ENCODE measurements around the gene NSD1. TPM values are rescaled to one million over a fixed set of nuclear protein-coding genes. Genes with fewer than 3 reads are reported as not detected.
A peak's percentile ranks its signal among the peaks of the same experiment; 100 is the strongest.

NSD1 gene
- total RNA-seq, 1 experiment from 2014 or later: 43.4 TPM

- no peak overlapping the region for H3K4me3 ChIP-seq (ENCODE audit: insufficient read depth, low read depth, low read length)
- no peaks in the 10 kb centered on the region; the same call in 1 of the 2 replicates for H3K36me3 ChIP-seq (replicated peaks; ENCODE audit: control insufficient read depth, insufficient read depth, low read length)
- no peaks in the 10 kb centered on the region for H3K27me3 ChIP-seq (ENCODE audit: control insufficient read depth, insufficient read depth, low read length)
- peak; percentile 56 for DNase-seq
Measured at GRCh38 chr5:177327539-177328522, 194.3 kb downstream of the NSD1 start.

- Histone ChIP-seq H3K4me3 (ENCODE audit: insufficient read depth, low read depth, low read length) (no peak overlapping the region), H3K36me3 (replicated peaks; ENCODE audit: control insufficient read depth, insufficient read depth, low read length) (peaks cover 4% of the 10 kb centered on the region), H3K27me3 (ENCODE audit: control insufficient read depth, insufficient read depth, low read length) (no peaks in the 10 kb centered on the region)
- DNase-seq: peak; percentile 20
Measured at GRCh38 chr5:177328545-177329231, 195.1 kb downstream of the NSD1 start.

- H3K27me3 ChIP-seq (ENCODE audit: control insufficient read depth, insufficient read depth, low read length): no peaks in the 10 kb centered on the region
- DNase-seq: peak; percentile 14
- H3K4me3 ChIP-seq (ENCODE audit: insufficient read depth, low read depth, low read length): no peak overlapping the region
- H3K36me3 ChIP-seq (replicated peaks; ENCODE audit: control insufficient read depth, insufficient read depth, low read length): peaks cover 13% of the 10 kb centered on the region
Measured at GRCh38 chr5:177329883-177330282, 196.3 kb downstream of the NSD1 start.

- H3K27me3 ChIP-seq (ENCODE audit: control insufficient read depth, insufficient read depth, low read length): no peaks in the 10 kb centered on the region
- DNase-seq: no peak
- H3K4me3 ChIP-seq (ENCODE audit: insufficient read depth, low read depth, low read length): no peak overlapping the region
- peaks cover 17% of the 10 kb centered on the region for H3K36me3 ChIP-seq (replicated peaks; ENCODE audit: control insufficient read depth, insufficient read depth, low read length)
Measured at GRCh38 chr5:177330991-177331842, 197.6 kb downstream of the NSD1 start.

DNA sequence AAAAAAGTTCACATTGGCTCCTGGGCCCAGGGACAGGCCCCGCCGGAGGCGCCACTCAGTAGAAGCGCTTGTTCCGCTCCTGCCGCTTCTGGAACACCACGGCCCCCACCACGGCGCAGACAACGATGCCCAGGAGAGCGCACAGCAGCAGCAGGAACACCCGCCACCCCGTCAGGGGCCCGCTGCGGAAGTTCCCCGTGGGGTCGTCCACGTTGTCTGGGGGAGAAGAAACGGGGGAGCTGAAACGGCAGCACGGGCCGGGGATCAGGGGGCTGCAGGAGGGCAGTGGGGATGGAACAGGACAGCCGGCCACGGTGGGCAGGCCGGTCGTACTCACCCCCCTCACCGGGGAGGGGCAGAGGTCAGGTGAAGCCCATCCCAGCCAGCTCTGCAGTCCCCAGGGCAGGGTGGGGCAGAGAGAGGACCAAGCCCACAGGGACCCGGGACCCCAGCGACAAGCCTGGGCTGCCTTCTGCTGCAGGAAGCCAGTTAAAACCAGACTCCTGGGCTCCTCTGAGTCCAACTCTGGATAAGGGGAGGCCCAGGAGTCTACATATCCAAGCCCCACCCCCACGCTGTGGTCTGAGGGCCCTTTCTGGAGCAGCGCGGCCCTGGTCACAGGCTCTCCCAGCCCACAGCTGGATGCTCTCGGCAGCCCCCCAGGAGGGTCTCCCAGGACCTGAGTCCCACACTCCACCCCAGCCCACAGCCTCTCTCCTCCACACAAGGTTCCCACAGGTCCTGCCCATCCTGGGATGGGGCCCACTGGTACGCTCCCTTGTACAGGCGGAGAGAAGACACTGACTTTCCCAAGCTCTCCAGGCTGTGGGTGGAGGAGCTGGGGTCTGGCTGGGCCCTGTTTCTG lies 198.7 kb downstream of the NSD1 start:
- DNase-seq: no peak
- H3K36me3 ChIP-seq (replicated peaks; ENCODE audit: control insufficient read depth, insufficient read depth, low read length): peaks cover 19% of the 10 kb centered on the region
- no peak overlapping the region for H3K4me3 ChIP-seq (ENCODE audit: insufficient read depth, low read depth, low read length)
- H3K27me3 ChIP-seq (ENCODE audit: control insufficient read depth, insufficient read depth, low read length): no peaks in the 10 kb centered on the region

GRCh38 chr5:177332896-177333260 lies 199.3 kb downstream of the NSD1 start:
- DNase-seq: peak; percentile 44
- Histone ChIP-seq H3K4me3 (ENCODE audit: insufficient read depth, low read depth, low read length) (no peak overlapping the region), H3K27me3 (ENCODE audit: control insufficient read depth, insufficient read depth, low read length) (no peaks in the 10 kb centered on the region)

GRCh38 chr5:177333420-177334154 lies 200.0 kb downstream of the NSD1 start:
- Histone ChIP-seq H3K36me3 (replicated peaks; ENCODE audit: control insufficient read depth, insufficient read depth, low read length) (peaks cover 20% of the 10 kb centered on the region), H3K27me3 (ENCODE audit: control insufficient read depth, insufficient read depth, low read length) (no peaks in the 10 kb centered on the region), H3K4me3 (ENCODE audit: insufficient read depth, low read depth, low read length) (no peak overlapping the region)
- DNase-seq: peak; percentile 16

More at GRCh38 chr5:177332896-177333260, 199.3 kb downstream of the NSD1 start:
- H3K36me3 ChIP-seq (replicated peaks; ENCODE audit: control insufficient read depth, insufficient read depth, low read length): peaks cover 19% of the 10 kb centered on the region

DNA sequence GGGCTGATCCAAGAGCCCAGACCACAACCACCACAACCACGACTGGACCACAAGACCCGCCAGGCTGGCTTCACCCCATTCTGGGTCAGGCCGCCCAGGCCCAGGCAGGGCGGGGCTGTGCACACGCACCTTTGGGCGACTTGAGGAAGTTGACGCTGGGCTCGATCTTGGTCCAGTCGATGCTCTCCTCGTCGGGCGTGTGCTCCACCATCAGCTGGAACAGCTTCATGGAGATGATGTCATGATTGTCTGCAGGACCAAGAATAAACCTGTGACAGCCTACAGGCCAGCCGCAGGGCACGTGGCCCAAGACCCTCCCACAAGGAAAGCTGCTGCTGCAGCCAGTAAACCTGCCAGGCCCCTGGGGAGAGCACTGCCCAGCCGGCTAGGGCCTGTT lies 200.6 kb downstream of the NSD1 start:
- Histone ChIP-seq H3K36me3 (replicated peaks; ENCODE audit: control insufficient read depth, insufficient read depth, low read length) (peaks cover 20% of the 10 kb centered on the region), H3K27me3 (ENCODE audit: control insufficient read depth, insufficient read depth, low read length) (no peaks in the 10 kb centered on the region)
- DNase-seq: no peak

DNA sequence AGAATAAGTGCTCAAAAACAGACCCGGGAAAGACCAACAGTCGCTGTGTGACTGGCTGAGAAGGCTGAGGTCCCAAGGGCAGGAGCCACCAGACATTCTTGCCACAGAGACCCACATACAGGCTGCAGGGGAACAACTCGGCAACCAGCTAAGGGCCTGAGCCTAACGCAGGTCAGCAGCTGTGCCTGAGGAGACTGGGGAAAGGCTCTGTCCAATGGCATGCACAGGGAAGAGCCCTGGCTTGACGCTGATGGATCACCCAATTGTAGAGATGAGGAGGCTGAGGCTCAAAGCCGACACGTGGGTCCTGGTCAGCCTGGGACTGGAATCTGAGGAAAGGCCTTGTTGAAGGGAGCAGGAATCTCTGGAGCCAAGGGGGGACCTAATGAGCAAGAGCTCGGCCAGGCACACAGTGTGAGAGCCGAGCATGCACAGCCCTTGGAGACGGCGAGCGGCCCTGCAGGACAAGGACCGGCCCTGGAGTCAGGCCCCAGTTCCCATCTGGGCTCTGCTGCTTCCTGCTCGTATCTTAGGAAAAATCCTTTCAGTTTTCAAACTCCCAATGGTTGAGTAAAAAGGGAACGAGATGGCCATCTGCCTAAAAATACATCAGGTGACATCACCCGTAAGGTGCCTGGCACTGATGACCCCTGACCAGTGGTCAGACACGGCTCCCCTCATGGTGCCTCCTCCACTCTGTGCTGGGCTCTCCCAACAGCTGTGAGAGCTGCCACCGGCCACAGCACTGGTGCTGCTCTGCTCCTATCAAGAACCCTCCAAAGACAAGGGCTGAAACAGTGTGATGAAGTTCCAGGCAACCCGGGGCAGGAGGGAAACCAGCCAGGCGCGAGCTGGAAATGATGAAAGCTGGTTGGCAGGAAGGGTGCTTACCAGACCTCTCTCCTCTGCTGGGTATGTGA lies 201.5 kb downstream of the NSD1 start:
- no peak for DNase-seq
- no peaks in the 10 kb centered on the region for H3K27me3 ChIP-seq (ENCODE audit: control insufficient read depth, insufficient read depth, low read length)
- H3K4me3 ChIP-seq (ENCODE audit: insufficient read depth, low read depth, low read length): no peak overlapping the region
- peaks cover 20% of the 10 kb centered on the region for H3K36me3 ChIP-seq (replicated peaks; ENCODE audit: control insufficient read depth, insufficient read depth, low read length)

More for the DNA sequence above, 200.6 kb downstream of the NSD1 start:
- no peak overlapping the region for H3K4me3 ChIP-seq (ENCODE audit: insufficient read depth, low read depth, low read length)

DNA sequence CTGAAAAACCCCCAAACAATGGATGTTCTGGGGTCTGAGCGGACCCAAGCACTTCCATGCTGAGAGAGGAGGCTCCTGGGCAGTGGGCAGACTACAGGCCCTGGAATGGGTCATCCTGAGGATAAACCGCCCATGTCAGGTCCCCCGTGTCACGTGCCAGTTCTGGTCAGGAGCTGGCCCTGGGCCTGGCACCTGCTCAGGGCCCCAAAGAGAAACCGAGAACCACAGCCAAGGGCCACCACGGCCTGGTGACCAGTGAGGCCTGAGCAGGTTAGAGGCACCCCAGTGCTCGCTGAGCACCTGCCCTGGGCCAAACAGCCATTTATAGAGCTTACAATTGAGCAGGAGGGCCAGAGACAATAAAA lies 202.1 kb downstream of the NSD1 start:
- Histone ChIP-seq H3K36me3 (replicated peaks; ENCODE audit: control insufficient read depth, insufficient read depth, low read length) (peaks cover 20% of the 10 kb centered on the region), H3K4me3 (ENCODE audit: insufficient read depth, low read depth, low read length) (no peak overlapping the region), H3K27me3 (ENCODE audit: control insufficient read depth, insufficient read depth, low read length) (no peaks in the 10 kb centered on the region)
- DNase-seq: no peak

DNA sequence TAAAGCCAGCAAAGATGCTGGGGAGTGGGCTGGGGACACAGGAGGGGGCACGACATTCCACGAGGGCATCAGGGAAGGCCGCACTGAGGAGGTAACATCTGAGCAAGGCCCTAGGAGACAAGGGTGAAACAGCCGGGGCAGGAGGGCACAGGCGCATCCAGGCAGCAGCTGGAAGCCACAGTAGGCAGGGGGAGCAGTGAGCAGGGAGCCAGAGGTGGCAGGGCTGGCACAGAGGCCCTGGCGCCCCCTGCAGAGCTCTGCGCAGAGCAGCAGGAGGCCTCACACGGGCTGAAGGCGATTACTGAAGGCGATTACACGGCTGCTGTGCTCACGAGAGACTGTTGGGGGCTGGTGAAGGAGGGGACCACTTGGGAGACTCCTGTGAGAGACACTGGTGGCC lies 202.5 kb downstream of the NSD1 start:
- DNase-seq: peak; percentile 64
- Histone ChIP-seq H3K36me3 (replicated peaks; ENCODE audit: control insufficient read depth, insufficient read depth, low read length) (peaks cover 20% of the 10 kb centered on the region), H3K27me3 (ENCODE audit: control insufficient read depth, insufficient read depth, low read length) (no peaks in the 10 kb centered on the region), H3K4me3 (ENCODE audit: insufficient read depth, low read depth, low read length) (no peak overlapping the region)
